ENCODE results near the gene TNFRSF11A.

Gene TNFRSF11A

DNA sequence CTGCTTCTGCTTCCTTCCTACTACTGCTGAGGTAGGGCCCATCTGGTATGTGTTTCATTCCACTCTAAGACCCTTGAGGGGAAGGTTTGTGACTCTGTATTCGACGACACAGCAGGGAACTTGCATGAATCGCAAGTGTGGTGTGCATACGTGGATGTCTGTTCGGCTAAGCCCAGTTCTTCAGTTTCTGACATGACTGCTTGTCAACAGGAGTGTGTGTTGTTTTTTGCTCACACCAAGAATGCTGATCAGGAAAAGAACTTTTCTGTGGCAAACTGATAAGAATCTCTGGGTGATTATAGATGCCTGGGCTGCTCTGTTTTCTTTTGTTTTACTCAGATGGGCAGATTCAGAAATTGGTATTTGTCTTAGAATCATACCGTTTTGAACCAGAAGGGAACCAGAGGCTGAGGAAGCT, 22.0 kb downstream of the TNFRSF11A start:
- DNase-seq (ENCODE audit: extremely low read depth, insufficient read length) = no peak
- Histone ChIP-seq H3K27me3 (replicated peaks; ENCODE audit: control insufficient read depth, insufficient read depth, low read length) (no peaks in the 10 kb centered on the region), H3K4me3 (replicated peaks; ENCODE audit: low read depth, low read length) (no peak overlapping the region), H3K36me3 (ENCODE audit: control insufficient read depth, insufficient read depth, low read length) (no peaks in the 10 kb centered on the region)
- TF ChIP-seq, protein P1, sequence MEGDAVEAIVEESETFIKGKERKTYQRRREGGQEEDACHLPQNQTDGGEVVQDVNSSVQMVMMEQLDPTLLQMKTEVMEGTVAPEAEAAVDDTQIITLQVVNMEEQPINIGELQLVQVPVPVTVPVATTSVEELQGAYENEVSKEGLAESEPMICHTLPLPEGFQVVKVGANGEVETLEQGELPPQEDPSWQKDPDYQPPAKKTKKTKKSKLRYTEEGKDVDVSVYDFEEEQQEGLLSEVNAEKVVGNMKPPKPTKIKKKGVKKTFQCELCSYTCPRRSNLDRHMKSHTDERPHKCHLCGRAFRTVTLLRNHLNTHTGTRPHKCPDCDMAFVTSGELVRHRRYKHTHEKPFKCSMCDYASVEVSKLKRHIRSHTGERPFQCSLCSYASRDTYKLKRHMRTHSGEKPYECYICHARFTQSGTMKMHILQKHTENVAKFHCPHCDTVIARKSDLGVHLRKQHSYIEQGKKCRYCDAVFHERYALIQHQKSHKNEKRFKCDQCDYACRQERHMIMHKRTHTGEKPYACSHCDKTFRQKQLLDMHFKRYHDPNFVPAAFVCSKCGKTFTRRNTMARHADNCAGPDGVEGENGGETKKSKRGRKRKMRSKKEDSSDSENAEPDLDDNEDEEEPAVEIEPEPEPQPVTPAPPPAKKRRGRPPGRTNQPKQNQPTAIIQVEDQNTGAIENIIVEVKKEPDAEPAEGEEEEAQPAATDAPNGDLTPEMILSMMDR (IDR thresholded peaks at IDR 0.05; ENCODE audit: insufficient read depth, low read length, poor library complexity, severe bottlenecking) = no peak

DNA sequence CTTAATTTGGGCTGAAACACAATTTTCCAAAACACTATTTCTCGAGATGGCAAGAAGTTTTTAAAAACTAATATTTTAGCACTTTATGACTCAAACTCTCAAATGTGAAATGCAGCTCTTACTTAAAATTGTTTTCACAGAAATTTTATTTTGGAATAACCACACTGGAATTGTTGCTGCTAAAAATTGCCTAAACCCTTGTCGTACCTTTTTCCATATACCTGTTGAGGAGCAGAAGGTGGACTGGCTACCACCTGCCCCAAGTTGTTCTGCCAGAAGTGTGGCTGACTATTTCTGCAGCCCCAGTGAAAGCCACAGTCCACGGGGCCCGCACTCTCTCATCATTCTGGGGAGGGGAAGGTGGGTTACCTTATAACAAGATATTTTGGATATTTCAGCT, 23.4 kb downstream of the TNFRSF11A start:
- H3K4me3 ChIP-seq (replicated peaks; ENCODE audit: low read depth, low read length) = no peak overlapping the region
- no peak for DNase-seq (ENCODE audit: extremely low read depth, insufficient read length)
- no peaks in the 10 kb centered on the region for H3K36me3 ChIP-seq (ENCODE audit: control insufficient read depth, insufficient read depth, low read length)
- no peaks in the 10 kb centered on the region for H3K27me3 ChIP-seq (replicated peaks; ENCODE audit: control insufficient read depth, insufficient read depth, low read length)
- TF ChIP-seq, protein P1 (IDR thresholded peaks at IDR 0.05; ENCODE audit: insufficient read depth, low read length, poor library complexity, severe bottlenecking) = no peak

DNA sequence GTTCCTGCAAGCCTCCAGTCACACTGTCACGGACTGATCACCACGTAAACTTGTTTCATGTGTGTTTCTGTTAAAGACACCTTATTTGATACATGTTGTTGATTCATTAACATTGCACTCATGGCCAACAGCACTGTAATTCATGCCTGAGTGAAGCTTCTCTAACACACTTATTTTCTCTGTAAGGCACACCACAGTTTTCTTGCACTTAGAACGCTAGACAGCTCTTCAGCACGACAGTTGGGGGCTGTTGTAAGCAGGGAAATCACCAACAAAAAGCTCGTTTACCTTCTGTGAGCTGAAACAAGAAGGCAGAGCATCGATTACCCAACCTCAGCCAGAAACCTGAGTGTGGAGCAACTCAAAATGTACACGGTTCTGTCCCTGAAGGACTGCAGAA, 28.1 kb downstream of the TNFRSF11A start:
- Histone ChIP-seq H3K36me3 (ENCODE audit: control insufficient read depth, insufficient read depth, low read length) (no peaks in the 10 kb centered on the region), H3K27me3 (replicated peaks; ENCODE audit: control insufficient read depth, insufficient read depth, low read length) (no peaks in the 10 kb centered on the region), H3K4me3 (replicated peaks; ENCODE audit: low read depth, low read length) (no peak overlapping the region)
- DNase-seq (ENCODE audit: extremely low read depth, insufficient read length) = no peak
- TF ChIP-seq, protein P1 (IDR thresholded peaks at IDR 0.05; ENCODE audit: insufficient read depth, low read length, poor library complexity, severe bottlenecking) = no peak

DNA sequence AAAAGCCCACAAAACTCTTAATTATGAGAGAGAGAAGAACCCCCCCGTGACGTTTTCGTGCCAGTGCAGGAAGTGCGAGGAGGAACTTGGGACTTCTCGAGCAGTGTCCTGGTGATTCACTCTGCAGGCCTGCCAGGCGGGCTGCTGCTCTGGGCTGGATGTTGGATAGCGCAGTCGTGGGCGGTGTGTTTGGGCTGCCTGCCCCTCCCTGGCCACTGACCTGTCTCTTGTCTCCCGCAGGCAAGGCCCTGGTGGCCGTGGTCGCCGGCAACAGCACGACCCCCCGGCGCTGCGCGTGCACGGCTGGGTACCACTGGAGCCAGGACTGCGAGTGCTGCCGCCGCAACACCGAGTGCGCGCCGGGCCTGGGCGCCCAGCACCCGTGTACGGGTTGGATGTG, 29.0 kb downstream of the TNFRSF11A start:
- no peaks in the 10 kb centered on the region for H3K36me3 ChIP-seq (ENCODE audit: control insufficient read depth, insufficient read depth, low read length)
- no peak overlapping the region for H3K4me3 ChIP-seq (replicated peaks; ENCODE audit: low read depth, low read length)
- no peaks in the 10 kb centered on the region for H3K27me3 ChIP-seq (replicated peaks; ENCODE audit: control insufficient read depth, insufficient read depth, low read length)
- TF ChIP-seq, protein P1 (IDR thresholded peaks at IDR 0.05; ENCODE audit: insufficient read depth, low read length, poor library complexity, severe bottlenecking) = no peak
- no peak for DNase-seq (ENCODE audit: extremely low read depth, insufficient read length)

DNA sequence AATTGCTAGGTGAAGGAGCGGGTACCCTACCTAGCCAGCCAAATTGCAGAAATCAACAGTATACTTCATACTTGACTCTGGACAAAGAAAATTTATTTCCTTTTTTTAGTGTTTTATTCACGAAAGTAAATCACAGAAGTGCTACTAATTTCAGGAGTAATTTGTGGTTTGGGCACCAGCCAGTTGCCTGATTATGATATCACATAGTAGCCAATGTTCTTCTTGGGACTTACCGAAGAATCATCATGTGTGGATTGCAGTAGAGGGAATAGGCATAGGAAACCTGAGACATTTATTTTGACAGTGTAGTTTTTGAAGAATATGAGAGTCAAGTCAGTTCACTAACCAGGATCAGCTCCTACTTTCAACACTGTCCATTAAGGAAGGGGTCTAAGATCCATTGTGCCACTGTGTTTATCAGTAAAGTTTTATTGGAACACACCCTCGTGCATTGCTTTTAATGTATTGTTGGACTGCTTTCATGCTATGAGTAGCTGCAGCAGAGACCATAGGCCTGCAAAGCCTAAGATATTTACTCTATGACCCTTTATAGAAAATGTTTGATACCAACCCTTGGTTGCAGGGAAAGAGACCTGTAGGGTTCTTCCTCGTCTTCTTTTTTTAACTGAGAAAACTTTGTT, 32.1 kb downstream of the TNFRSF11A start:
- TF ChIP-seq, protein P1 (IDR thresholded peaks at IDR 0.05; ENCODE audit: insufficient read depth, low read length, poor library complexity, severe bottlenecking) = no peak
- H3K4me3 ChIP-seq (replicated peaks; ENCODE audit: low read depth, low read length) = no peak overlapping the region
- DNase-seq (ENCODE audit: extremely low read depth, insufficient read length) = no peak
- H3K36me3 ChIP-seq (ENCODE audit: control insufficient read depth, insufficient read depth, low read length) = no peaks in the 10 kb centered on the region
- no peaks in the 10 kb centered on the region for H3K27me3 ChIP-seq (replicated peaks; ENCODE audit: control insufficient read depth, insufficient read depth, low read length)

DNA sequence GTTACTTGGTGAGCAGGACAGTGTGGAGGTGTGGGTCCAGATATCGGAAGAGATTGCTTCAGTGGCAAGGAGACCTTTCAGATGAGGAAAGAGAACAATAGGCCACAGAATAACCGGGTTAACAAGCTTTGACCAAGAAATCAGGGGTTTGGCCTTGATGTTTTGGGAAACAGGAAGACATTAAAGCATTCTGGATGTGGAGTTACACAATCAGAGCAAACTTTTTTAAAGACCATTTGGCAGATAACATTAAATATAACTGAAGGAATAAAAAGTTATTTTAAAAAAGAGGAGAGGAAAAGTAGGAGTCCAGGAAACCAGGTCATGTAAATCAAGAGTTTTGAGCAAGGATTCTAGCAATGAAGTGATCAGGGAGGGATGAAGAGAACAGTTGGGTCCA, 35.7 kb downstream of the TNFRSF11A start:
- Histone ChIP-seq H3K36me3 (ENCODE audit: control insufficient read depth, insufficient read depth, low read length) (no peaks in the 10 kb centered on the region), H3K27me3 (replicated peaks; ENCODE audit: control insufficient read depth, insufficient read depth, low read length) (no peaks in the 10 kb centered on the region), H3K4me3 (replicated peaks; ENCODE audit: low read depth, low read length) (no peak overlapping the region)
- no peak for DNase-seq (ENCODE audit: extremely low read depth, insufficient read length)
- TF ChIP-seq, protein P1 (IDR thresholded peaks at IDR 0.05; ENCODE audit: insufficient read depth, low read length, poor library complexity, severe bottlenecking) = no peak

All from GM06990 (cell line).